AG04449 (cell line): Measurements from ENCODE around the gene AGAP1.

Experiments used
- CTCF ChIA-PET: fragments of 350-600 bp; formaldehyde crosslinking; extraction: SDS; loops from one replicate; lab custom pipeline; 2021; ENCODE audit warnings: antibody characterized with exemption; lab: Yijun Ruan, JAX
- POLR2A ChIA-PET: fragments of 400-600, 350-600 bp; formaldehyde crosslinking; extraction: SDS; loops from one replicate; lab custom pipeline; 2020; ENCODE audit warnings: antibody characterized with exemption, inconsistent platforms; lab: Yijun Ruan, JAX
- DNase-seq: peaks from one replicate; pipeline ENCODE4 v3.0.0-alpha.2; 2010; ENCODE audit warnings: low read depth, low spot score
- H3K4me3 ChIP-seq: 2 replicates; pipeline ENCODE4 v1.5.1; 2011; ENCODE audit warnings: low read depth, mild to moderate bottlenecking, control low read depth, low read length
- TF ChIP-seq, protein P1 (sequence below): IDR thresholded peaks from one replicate; pipeline ENCODE4 v1.5.1; 2011; ENCODE audit warnings: mild to moderate bottlenecking, moderate library complexity, low read length, control low read depth, inconsistent platforms; ENCODE audit not compliant: insufficient read depth; ENCODE audit errors: missing control alignments

The AGAP1 gene

DNA sequence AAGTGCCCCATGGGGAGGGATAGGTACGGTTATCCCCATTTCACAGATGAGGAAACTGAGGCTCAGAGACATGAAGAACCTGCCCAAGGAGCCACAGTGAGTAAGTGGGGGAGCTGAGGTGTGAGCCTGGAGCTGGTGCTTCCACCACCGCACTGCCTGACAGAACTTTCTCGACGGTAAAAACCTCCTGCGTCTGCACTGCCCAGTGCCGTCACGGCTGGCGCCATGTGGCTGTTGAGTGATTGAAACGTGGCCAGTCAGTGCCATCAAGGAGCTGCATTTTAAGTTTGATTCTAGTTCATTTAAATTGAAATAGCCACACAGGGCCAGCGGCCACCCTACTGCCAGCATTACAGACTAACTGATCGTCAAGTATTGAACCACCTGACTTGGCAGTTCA, 217.1 kb downstream of the AGAP1 start:
- TF ChIP-seq, protein P1, sequence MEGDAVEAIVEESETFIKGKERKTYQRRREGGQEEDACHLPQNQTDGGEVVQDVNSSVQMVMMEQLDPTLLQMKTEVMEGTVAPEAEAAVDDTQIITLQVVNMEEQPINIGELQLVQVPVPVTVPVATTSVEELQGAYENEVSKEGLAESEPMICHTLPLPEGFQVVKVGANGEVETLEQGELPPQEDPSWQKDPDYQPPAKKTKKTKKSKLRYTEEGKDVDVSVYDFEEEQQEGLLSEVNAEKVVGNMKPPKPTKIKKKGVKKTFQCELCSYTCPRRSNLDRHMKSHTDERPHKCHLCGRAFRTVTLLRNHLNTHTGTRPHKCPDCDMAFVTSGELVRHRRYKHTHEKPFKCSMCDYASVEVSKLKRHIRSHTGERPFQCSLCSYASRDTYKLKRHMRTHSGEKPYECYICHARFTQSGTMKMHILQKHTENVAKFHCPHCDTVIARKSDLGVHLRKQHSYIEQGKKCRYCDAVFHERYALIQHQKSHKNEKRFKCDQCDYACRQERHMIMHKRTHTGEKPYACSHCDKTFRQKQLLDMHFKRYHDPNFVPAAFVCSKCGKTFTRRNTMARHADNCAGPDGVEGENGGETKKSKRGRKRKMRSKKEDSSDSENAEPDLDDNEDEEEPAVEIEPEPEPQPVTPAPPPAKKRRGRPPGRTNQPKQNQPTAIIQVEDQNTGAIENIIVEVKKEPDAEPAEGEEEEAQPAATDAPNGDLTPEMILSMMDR, result no peak
- POLR2A ChIA-PET, result no interaction called here
- DNase-seq, result no peak
- H3K4me3 ChIP-seq, result no peak overlapping the region
- CTCF ChIA-PET, result no interaction called here

GRCh38 chr2:235711527-235711926, 217.7 kb downstream of the AGAP1 start:
- TF ChIP-seq, protein P1, result no peak
- no peak overlapping the region for H3K4me3 ChIP-seq
- ChIA-PET POLR2A (no interaction called here), CTCF (no interaction called here)
- DNase-seq, result no peak

- POLR2A ChIA-PET, result no interaction called here
- TF ChIP-seq, protein P1, result no peak
- no peak for DNase-seq
- CTCF ChIA-PET, result interaction anchor here (1.1 kb wide), 1 partner anchor 117 kb away, joined by 4 read pairs; no protein-coding TSS in a partner anchor
- no peak overlapping the region for H3K4me3 ChIP-seq
These were observed 218.3 kb downstream of the AGAP1 start for GRCh38 chr2:235712176-235712575.

- ChIA-PET POLR2A (no interaction called here), CTCF (interaction anchor here (1.1 kb wide), 1 partner anchor 118 kb away, joined by 4 read pairs; no protein-coding TSS in a partner anchor)
- TF ChIP-seq, protein P1, result no peak
- no peak overlapping the region for H3K4me3 ChIP-seq
- no peak for DNase-seq
These were observed 219.3 kb downstream of the AGAP1 start for GRCh38 chr2:235713189-235713588.

DNA sequence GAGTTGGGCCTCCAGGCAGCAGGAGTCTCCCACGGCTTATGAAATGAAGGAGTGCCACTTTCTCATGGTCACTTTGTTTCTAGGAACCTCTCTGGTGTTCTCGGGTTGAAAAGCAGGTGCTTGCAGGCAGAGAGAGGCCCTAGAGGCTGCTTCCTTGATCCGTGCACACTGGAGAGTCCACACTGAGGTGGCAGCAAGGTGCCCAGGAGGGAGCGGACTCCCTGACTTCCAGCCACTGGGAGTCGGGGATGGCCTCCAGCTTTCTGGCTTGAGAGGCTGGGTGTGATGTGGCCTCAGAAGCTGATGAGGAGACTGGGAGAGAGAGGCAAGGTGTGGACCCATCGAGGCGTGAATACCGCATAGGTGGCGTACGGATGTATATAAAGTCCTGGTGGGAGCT, 221.8 kb downstream of the AGAP1 start:
- DNase-seq, result no peak
- ChIA-PET CTCF (interaction anchor here (1.6 kb wide), 1 partner anchor 31 kb away, joined by 6 read pairs; no protein-coding TSS in a partner anchor), POLR2A (interaction anchor here (0.6 kb wide), 1 partner anchor 12 kb away, joined by 3 read pairs; no protein-coding TSS in a partner anchor)
- TF ChIP-seq, protein P1, result no peak
- H3K4me3 ChIP-seq, result no peak overlapping the region

DNA sequence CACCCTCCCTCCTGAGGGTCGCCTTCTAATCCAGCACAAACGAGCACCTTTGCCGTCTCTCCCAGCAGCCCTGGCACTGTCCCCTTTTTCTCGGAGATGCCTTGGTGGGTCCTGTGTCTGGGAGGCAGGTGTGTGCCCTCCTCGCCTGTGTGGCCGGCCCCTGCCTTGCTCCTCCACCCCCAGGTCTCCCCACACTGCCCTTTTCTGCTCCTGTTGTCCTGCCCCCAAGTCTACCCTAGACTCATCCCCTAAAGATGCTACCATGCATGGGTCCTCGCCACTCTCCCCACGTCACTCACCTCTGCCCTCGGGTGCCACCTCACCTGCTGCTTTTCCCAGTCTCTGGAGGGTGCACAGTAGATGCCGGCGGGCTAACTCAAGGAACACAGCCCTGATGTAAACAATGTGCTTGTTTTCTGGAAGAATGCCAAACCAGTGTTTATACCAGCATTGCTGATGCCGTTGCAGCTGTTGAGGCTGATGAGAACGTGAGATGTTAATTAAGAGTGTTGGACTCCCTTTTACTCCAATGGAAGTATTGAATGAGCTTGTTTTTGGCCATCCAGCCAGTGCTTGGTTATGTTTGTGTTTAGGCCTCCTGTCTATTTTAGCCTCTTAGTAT, 223.1 kb downstream of the AGAP1 start:
- no peak for DNase-seq
- POLR2A ChIA-PET, result no interaction called here
- CTCF ChIA-PET, result no interaction called here
- no peak overlapping the region for H3K4me3 ChIP-seq
- TF ChIP-seq, protein P1, result no peak
